B cell (primary cell): ENCODE measurements around the gene CRTC3. TPM values are rescaled to one million over a fixed set of nuclear protein-coding genes. Genes with fewer than 3 reads are reported as not detected.

Source experiments
- ATAC-seq: fragments of 200-7000 bp; cut with Tn5 transposase; one replicate; pipeline ENCODE4 v1.10.0; 2021; ENCODE audit warnings: low read depth, mild to moderate bottlenecking, moderate number of reproducible peaks, moderate library complexity
- CTCF ChIA-PET: fragments of 350-600 bp; sonication (Branson Sonifier 250); formaldehyde crosslinking; loops from one replicate; lab custom pipeline; 2021; ENCODE audit warnings: antibody characterized with exemption, inconsistent platforms; lab: Charles Lee
- POLR2A ChIA-PET: fragments of 350-600 bp; sonication (Branson Sonifier 250); formaldehyde crosslinking; loops from one replicate; lab custom pipeline; 2021; ENCODE audit warnings: antibody characterized with exemption; lab: Charles Lee
- DNase-seq: peaks from one replicate; pipeline ENCODE4 v3.0.0; 2013
- H2AFZ ChIP-seq: 2 replicates; pipeline ENCODE4 v1.6.1; 2012; ENCODE audit warnings: mild to moderate bottlenecking, low read depth, low read length; ENCODE audit not compliant: insufficient read depth, poor library complexity, severe bottlenecking
- H3K27ac ChIP-seq, 2 donors: 1 replicate in 1 of 2; 2 replicates in 1 of 2; pipeline ENCODE4 v1.5.1; 2012 to 2013; ENCODE audit warnings: low read length in 2 of 2, mild to moderate bottlenecking in 2 of 2, moderate library complexity in 1 of 2
- H3K27me3 ChIP-seq, 4 experiments: fragments of 200-600 bp in 1 of 4; sonication (generic) in 1 of 4; replicated peaks in 1 of 4; 1 replicate in 2 of 4; 2 replicates in 2 of 4; pipeline versions ENCODE4 v1.6.1 to v1.7.0; 2013 to 2016; ENCODE audit warnings: low read length in 3 of 4, mild to moderate bottlenecking in 2 of 4, mixed read lengths in 1 of 4, moderate library complexity in 1 of 4; ENCODE audit not compliant: insufficient read depth in 4 of 4, control insufficient read depth in 3 of 4; ENCODE audit errors: control extremely low read depth in 1 of 4
- H3K36me3 ChIP-seq, 2 experiments: replicated peaks in 1 of 2; 1 replicate in 1 of 2; 2 replicates in 1 of 2; pipeline versions ENCODE4 v1.6.1 to v1.7.1; 2013; ENCODE audit warnings: low read length in 1 of 2; ENCODE audit not compliant: insufficient read depth in 2 of 2, control insufficient read depth in 1 of 2; ENCODE audit errors: control extremely low read depth in 1 of 2, extremely low read depth in 1 of 2
- H3K4me1 ChIP-seq, 2 donors: fragments of 200-600 bp in 1 of 2; sonication (generic) in 1 of 2; 1 replicate in 1 of 2; 2 replicates in 1 of 2; pipeline versions ENCODE4 v1.5.1 to v1.6.1; 2013 to 2017; ENCODE audit warnings: low read length in 2 of 2; ENCODE audit not compliant: control insufficient read depth in 2 of 2, insufficient read depth in 2 of 2
- H3K4me2 ChIP-seq: replicated peaks from 2 replicates; pipeline ENCODE3; 2012; ENCODE audit warnings: mild to moderate bottlenecking, low read depth, low read length; ENCODE audit not compliant: poor library complexity, severe bottlenecking
- H3K4me3 ChIP-seq, 5 experiments: fragments of 200-600 bp in 1 of 5; sonication (generic) in 1 of 5; 1 replicate in 3 of 5; 2 replicates in 2 of 5; pipeline versions ENCODE4 v1.5.1 to v1.7.0; 2011 to 2016; ENCODE audit warnings: low read length in 4 of 5, mild to moderate bottlenecking in 4 of 5, low read depth in 2 of 5, control low read depth in 1 of 5, moderate library complexity in 1 of 5; ENCODE audit not compliant: insufficient read depth in 1 of 5; ENCODE audit errors: control extremely low read depth in 1 of 5, extremely low read depth in 1 of 5
- H3K79me2 ChIP-seq: fragments of 200-600 bp; sonication (generic); one replicate; pipeline ENCODE4 v1.6.0; 2016; ENCODE audit warnings: low read length; ENCODE audit not compliant: control insufficient read depth, insufficient read depth
- H3K9ac ChIP-seq: fragments of 200-600 bp; sonication (generic); 2 replicates; pipeline ENCODE4 v1.6.1; 2017; ENCODE audit warnings: mild to moderate bottlenecking, low read length, moderate library complexity
- H3K9me3 ChIP-seq, 3 donors: one replicate each; pipeline versions ENCODE4 v1.6.1 to v1.7.1; 2013; ENCODE audit warnings: low read length in 2 of 3; ENCODE audit not compliant: control insufficient read depth in 2 of 3, insufficient read depth in 1 of 3; ENCODE audit errors: control extremely low read depth in 1 of 3
- H4K20me1 ChIP-seq: 2 replicates; pipeline ENCODE4 v1.6.0; 2012; ENCODE audit warnings: mild to moderate bottlenecking, low read length; ENCODE audit not compliant: insufficient read depth, control insufficient read depth, poor library complexity, severe bottlenecking
- H3K27ac Mint-ChIP-seq: one replicate; pipeline ENCODE4 v1.8.0; 2021; ENCODE audit warnings: mixed read lengths
- H3K27me3 Mint-ChIP-seq: one replicate; pipeline ENCODE4 v1.8.0; 2021; ENCODE audit warnings: mixed read lengths
- H3K4me1 Mint-ChIP-seq: one replicate; pipeline ENCODE4 v1.8.0; 2021; ENCODE audit warnings: mixed read lengths
- H3K4me3 Mint-ChIP-seq: one replicate; pipeline ENCODE4 v1.8.0; 2021; ENCODE audit warnings: mixed read lengths
- H3K9me3 Mint-ChIP-seq: one replicate; pipeline ENCODE4 v1.8.0; 2022; ENCODE audit warnings: mixed read lengths; ENCODE audit not compliant: insufficient read depth
- EZH2 ChIP-seq: IDR thresholded peaks from 2 replicates; pipeline ENCODE4 v1.6.1; 2012; ENCODE audit warnings: borderline replicate concordance, low read depth, mild to moderate bottlenecking, moderate library complexity, low read length; ENCODE audit not compliant: insufficient read depth, poor library complexity, severe bottlenecking
- WGBS: methylation state at CpG from one replicate; pipeline ENCODE4 v1.1.5; 2013; ENCODE audit warnings: missing lambda C conversion rate; ENCODE audit not compliant: insufficient coverage; 5-methylcytosine and 5-hydroxymethylcytosine counted together
- intact Hi-C: fragments of 100-400 bp; cut with micrococcal nuclease; formaldehyde crosslinking; loops from one replicate; pipeline ENCODE4 v1.10.0; 2022
- polyA plus RNA-seq: library from polyadenylated mRNA; depleted of rRNA; stranded (reverse); fragments of >200 nt; gene quantifications from 2 replicates; pipeline ENCODE4 v1.2.3, GENCODE V29; 2012
- total RNA-seq, 2 donors: library from RNA; stranded (reverse); fragments of 120-200 nt in 1 of 2; gene quantifications; 1 replicate in 1 of 2; 2 replicates in 1 of 2; pipeline versions ENCODE4 v1.2.3 to v1.2.4, GENCODE V29; 2013 to 2022
- TF ChIP-seq, protein P1 (sequence below): fragments of 200-600 bp; IDR thresholded peaks from one replicate; pipeline ENCODE4 v1.8.0; 2022; ENCODE audit warnings: antibody characterized with exemption, mild to moderate bottlenecking

Gene CRTC3
- total and polyA plus RNA-seq, 2 donors (not counting 1 experiment from before 2014, with no cell fraction given) = 34.7 to 95.8 TPM

- intact Hi-C loops = no loop called here
- TF ChIP-seq EZH2 = no peak
- TF ChIP-seq, protein P1, sequence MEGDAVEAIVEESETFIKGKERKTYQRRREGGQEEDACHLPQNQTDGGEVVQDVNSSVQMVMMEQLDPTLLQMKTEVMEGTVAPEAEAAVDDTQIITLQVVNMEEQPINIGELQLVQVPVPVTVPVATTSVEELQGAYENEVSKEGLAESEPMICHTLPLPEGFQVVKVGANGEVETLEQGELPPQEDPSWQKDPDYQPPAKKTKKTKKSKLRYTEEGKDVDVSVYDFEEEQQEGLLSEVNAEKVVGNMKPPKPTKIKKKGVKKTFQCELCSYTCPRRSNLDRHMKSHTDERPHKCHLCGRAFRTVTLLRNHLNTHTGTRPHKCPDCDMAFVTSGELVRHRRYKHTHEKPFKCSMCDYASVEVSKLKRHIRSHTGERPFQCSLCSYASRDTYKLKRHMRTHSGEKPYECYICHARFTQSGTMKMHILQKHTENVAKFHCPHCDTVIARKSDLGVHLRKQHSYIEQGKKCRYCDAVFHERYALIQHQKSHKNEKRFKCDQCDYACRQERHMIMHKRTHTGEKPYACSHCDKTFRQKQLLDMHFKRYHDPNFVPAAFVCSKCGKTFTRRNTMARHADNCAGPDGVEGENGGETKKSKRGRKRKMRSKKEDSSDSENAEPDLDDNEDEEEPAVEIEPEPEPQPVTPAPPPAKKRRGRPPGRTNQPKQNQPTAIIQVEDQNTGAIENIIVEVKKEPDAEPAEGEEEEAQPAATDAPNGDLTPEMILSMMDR = no peak
- Histone ChIP-seq H4K20me1 (no peaks in the 10 kb centered on the region), H2AFZ (no peak overlapping the region), H3K27me3 (peaks cover 0 to 24% (median 0%) of the 10 kb centered on the region in 4 experiments), H3K36me3 (no peaks in the 10 kb centered on the region), H3K4me3 (no peak overlapping the region), H3K9ac (no peak overlapping the region), H3K27ac (no peak overlapping the region), H3K79me2 (no peaks in the 10 kb centered on the region), H3K9me3 (no peaks in the 10 kb centered on the region), H3K4me2 (no peak overlapping the region), H3K4me1 (peaks cover 18 to 22% of the 10 kb centered on the region in 2 donors)
- POLR2A ChIA-PET = no interaction called here
- WGBS = 100% methylated on average over 3 of the region's 6 CpGs
- ATAC-seq = no peak
- DNase-seq = no peak
- Mint-ChIP-seq H3K9me3 (no peaks in the 10 kb centered on the region), H3K27ac (no peak overlapping the region), H3K4me3 (no peak overlapping the region), H3K4me1 (peaks cover 16% of the 10 kb centered on the region), H3K27me3 (peaks cover 7% of the 10 kb centered on the region)
- CTCF ChIA-PET = interaction anchor here (1.1 kb wide), 1 partner anchor 93 kb away, joined by 3 read pairs; no protein-coding TSS in a partner anchor
Observed at GRCh38 chr15:90680371-90680935, 150.7 kb downstream of the CRTC3 start.

DNA sequence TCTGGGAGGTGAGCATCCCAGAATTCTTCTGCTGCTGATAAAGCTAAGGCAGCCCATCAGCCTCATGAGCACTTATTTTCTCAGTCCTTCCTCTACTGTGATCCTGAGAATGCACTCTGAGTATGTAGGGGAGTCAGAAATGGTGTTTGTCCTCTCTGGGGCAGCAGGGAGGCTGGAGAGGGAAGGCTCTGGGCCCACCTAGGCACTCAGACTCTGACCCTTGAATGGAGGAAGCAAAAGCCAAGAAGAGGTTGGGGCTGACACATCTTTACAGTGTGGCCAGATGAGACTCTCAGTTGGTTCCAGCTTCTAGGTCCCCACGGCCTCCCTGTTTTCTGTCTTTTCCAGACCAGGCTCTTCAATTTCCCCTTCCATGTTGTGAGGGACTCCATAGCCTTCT is 151.3 kb downstream of the CRTC3 start:
- Histone ChIP-seq H3K9me3 (no peaks in the 10 kb centered on the region), H3K27ac (no peak overlapping the region), H4K20me1 (no peaks in the 10 kb centered on the region), H3K27me3 (peaks cover 0 to 24% (median 0%) of the 10 kb centered on the region in 4 experiments), H2AFZ (no peak overlapping the region), H3K4me1 (peaks cover 24 to 28% of the 10 kb centered on the region in 2 donors), H3K79me2 (no peaks in the 10 kb centered on the region), H3K36me3 (no peaks in the 10 kb centered on the region), H3K4me2 (no peak overlapping the region), H3K4me3 (no peak overlapping the region), H3K9ac (no peak overlapping the region)
- ChIA-PET POLR2A (no interaction called here), CTCF (no interaction called here)
- TF ChIP-seq, protein P1 = no peak
- no peak for TF ChIP-seq EZH2
- intact Hi-C loops = no loop called here
- no peaks in the 10 kb centered on the region for H3K9me3 Mint-ChIP-seq
- peaks cover 7% of the 10 kb centered on the region for H3K27me3 Mint-ChIP-seq
- H3K27ac Mint-ChIP-seq = no peak overlapping the region
- ATAC-seq (no peak), DNase-seq (no peak)
- H3K4me1 Mint-ChIP-seq = peaks cover 21% of the 10 kb centered on the region
- WGBS = 100% methylated on average over 1 of the region's 1 CpG
- no peak overlapping the region for H3K4me3 Mint-ChIP-seq
